ENCODE data around the gene OR4C16.

Gene OR4C16

GRCh38 chr11:55571828-55572227 is at the start of gene OR4C16:
Gene OR4C16, plus strand, starts transcription at chr11:55572128. Its CDS starts 0 bp downstream, at chr11:55572128.
- no peak for DNase-seq

DNA sequence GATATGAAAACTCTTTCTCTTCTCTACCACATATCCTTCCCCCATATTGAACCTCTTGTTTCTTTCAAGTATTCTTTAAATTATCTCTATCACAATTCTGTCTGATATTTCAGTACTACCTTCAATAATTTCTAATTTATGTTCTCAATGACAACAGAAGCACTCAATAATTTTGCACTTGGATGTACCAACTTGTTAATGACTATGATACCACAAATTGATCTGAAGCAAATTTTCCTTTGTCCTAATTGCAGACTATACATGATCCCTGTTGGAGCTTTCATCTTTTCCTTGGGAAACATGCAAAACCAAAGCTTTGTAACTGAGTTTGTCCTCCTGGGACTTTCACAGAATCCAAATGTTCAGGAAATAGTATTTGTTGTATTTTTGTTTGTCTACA is 17.8 kb upstream of the OR4C16 start, which contains the start of gene OR4C15:
TSS of gene OR4C15 (plus strand) at position 301 of the 400 bp plus-strand sequence. CDS start at position 301, 0 bp downstream.
- DNase-seq = no peak

GRCh38 chr11:55572548-55572947 is 620 bp downstream of the OR4C16 start:
- no peak for DNase-seq

GRCh38 chr11:55607545-55607944 is 35.6 kb downstream of the OR4C16 start, which contains the start of gene OR4C11:
Gene OR4C11, minus strand, starts transcription at chr11:55607645. Its CDS starts 3,272 bp downstream, at chr11:55604373.
- no peak for DNase-seq
